Measurements from ENCODE around the gene MICU1. TPM values are rescaled to one million over a fixed set of nuclear protein-coding genes. Genes with fewer than 3 reads are reported as not detected.

MICU1 gene
- total and polyA plus RNA-seq, 10 of the 15 experiments (the other 5 are each of a cell fraction or from before 2014, with no cell fraction given) = 18.2 to 36.4 (median 22.2) TPM

- H3K27ac ChIP-seq (ENCODE audit: control insufficient read depth, insufficient read depth) = no peak overlapping the region
- FAIRE-seq (no peak), ATAC-seq (no peak), DNase-seq (ENCODE audit: low read depth, low spot score) (no peak)
- no peaks in the 10 kb centered on the region for H3K4me1 ChIP-seq (ENCODE audit: control insufficient read depth, insufficient read depth, low read length)
- H3K27me3 ChIP-seq (replicated peaks in 1 of 2; ENCODE audit: control insufficient read depth in 2 of 2, insufficient read depth in 2 of 2, low read length in 1 of 2) = no peaks in the 10 kb centered on the region
- ChIA-PET SMC1A (ENCODE audit: uncharacterized antibody, unreplicated experiment) (interaction anchor here (1.0 kb wide), 1 partner anchor 12 kb away, joined by 3 read pairs; no protein-coding TSS in a partner anchor), RAD21 (ENCODE audit: unreplicated experiment) (no interaction called here), CTCF (no interaction called here), POLR2A (no interaction called here)
- intact Hi-C loops (cut with micrococcal nuclease; ENCODE audit: unreplicated experiment) = no loop called here
- H3K4me3 ChIP-seq = no peak overlapping the region
- no peak overlapping the region for H3K4me2 ChIP-seq (ENCODE audit: control insufficient read depth, insufficient read depth)
- WGBS (ENCODE audit: insufficient coverage, insufficient replicate concordance, low lambda C conversion rate, missing lambda C conversion rate) = 74% methylated on average over 4 of the region's 4 CpGs
- H4K20me1 ChIP-seq (ENCODE audit: control insufficient read depth, insufficient read depth) = no peaks in the 10 kb centered on the region
- in situ Hi-C loops (cut with MboI) = no loop called here
- no peak overlapping the region for H3K9ac ChIP-seq (ENCODE audit: control insufficient read depth, insufficient read depth, low read length)
- no peak overlapping the region for H2AFZ ChIP-seq (ENCODE audit: control insufficient read depth, low read depth, low read length)
- H3K36me3 ChIP-seq (ENCODE audit: control insufficient read depth in 2 of 2, insufficient read depth in 2 of 2, low read length in 1 of 2) = no peaks in the 10 kb centered on the region
- no TSS peak for BruUV-seq (replicated peaks)
- no peaks in the 10 kb centered on the region for H3K9me3 ChIP-seq (replicated peaks; ENCODE audit: control insufficient read depth, insufficient read depth, low read length)
- H3K79me2 ChIP-seq (ENCODE audit: control insufficient read depth, insufficient read depth, low read length) = no peaks in the 10 kb centered on the region
- TF ChIP-seq, protein P1, sequence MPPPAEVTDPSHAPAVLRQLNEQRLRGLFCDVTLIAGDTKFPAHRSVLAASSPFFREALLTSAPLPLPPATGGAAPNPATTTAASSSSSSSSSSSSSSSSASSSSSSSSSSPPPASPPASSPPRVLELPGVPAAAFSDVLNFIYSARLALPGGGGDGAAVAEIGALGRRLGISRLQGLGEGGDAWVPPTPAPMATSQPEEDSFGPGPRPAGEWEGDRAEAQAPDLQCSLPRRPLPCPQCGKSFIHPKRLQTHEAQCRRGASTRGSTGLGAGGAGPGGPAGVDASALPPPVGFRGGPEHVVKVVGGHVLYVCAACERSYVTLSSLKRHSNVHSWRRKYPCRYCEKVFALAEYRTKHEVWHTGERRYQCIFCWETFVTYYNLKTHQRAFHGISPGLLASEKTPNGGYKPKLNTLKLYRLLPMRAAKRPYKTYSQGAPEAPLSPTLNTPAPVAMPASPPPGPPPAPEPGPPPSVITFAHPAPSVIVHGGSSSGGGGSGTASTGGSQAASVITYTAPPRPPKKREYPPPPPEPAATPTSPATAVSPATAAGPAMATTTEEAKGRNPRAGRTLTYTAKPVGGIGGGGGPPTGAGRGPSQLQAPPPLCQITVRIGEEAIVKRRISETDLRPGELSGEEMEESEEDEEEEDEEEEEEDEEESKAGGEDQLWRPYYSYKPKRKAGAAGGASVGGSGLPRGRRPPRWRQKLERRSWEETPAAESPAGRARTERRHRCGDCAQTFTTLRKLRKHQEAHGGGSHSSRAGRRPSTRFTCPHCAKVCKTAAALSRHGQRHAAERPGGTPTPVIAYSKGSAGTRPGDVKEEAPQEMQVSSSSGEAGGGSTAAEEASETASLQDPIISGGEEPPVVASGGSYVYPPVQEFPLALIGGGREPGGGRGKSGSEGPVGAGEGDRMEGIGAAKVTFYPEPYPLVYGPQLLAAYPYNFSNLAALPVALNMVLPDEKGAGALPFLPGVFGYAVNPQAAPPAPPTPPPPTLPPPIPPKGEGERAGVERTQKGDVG (CRISPR knock-in tag; IDR thresholded peaks at IDR 0.05) = no peak
- TF ChIP-seq ZNF622 (IDR thresholded peaks at IDR 0.05) = no peak
- TF ChIP-seq ZBTB11 (CRISPR knock-in tag; IDR thresholded peaks at IDR 0.05) = no peak
- TF ChIP-seq BRCA1 (IDR thresholded peaks at IDR 0.05; ENCODE audit: low read depth, low read length) = no peak
- TF ChIP-seq HDGF (IDR thresholded peaks at IDR 0.05) = no peak
- TF ChIP-seq SMARCA5 (IDR thresholded peaks at IDR 0.05) = no peak
- no peak for TF ChIP-seq SPI1 (IDR thresholded peaks at IDR 0.05; ENCODE audit: borderline replicate concordance, insufficient read depth, low read depth, low read length)
- no peak for TF ChIP-seq SMAD5 (IDR thresholded peaks at IDR 0.05; ENCODE audit: low read depth)
- no peak for TF ChIP-seq ZNF687 (IDR thresholded peaks at IDR 0.05)
- no peak for TF ChIP-seq PML (IDR thresholded peaks at IDR 0.05; ENCODE audit: low read length)
- no peak for TF ChIP-seq TCF7 (IDR thresholded peaks at IDR 0.05; ENCODE audit: borderline replicate concordance)
- TF ChIP-seq, protein P2, sequence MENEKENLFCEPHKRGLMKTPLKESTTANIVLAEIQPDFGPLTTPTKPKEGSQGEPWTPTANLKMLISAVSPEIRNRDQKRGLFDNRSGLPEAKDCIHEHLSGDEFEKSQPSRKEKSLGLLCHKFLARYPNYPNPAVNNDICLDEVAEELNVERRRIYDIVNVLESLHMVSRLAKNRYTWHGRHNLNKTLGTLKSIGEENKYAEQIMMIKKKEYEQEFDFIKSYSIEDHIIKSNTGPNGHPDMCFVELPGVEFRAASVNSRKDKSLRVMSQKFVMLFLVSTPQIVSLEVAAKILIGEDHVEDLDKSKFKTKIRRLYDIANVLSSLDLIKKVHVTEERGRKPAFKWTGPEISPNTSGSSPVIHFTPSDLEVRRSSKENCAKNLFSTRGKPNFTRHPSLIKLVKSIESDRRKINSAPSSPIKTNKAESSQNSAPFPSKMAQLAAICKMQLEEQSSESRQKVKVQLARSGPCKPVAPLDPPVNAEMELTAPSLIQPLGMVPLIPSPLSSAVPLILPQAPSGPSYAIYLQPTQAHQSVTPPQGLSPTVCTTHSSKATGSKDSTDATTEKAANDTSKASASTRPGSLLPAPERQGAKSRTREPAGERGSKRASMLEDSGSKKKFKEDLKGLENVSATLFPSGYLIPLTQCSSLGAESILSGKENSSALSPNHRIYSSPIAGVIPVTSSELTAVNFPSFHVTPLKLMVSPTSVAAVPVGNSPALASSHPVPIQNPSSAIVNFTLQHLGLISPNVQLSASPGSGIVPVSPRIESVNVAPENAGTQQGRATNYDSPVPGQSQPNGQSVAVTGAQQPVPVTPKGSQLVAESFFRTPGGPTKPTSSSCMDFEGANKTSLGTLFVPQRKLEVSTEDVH (IDR thresholded peaks at IDR 0.05; ENCODE audit: low read depth, partially characterized antibody) = no peak
Observed at GRCh38 chr10:72466018-72466417, 159.9 kb downstream of the MICU1 start.

Data from GM12878 (cell line).